NCI-H1417 treated with DMSO at 0.1 percent for 48 hours (cell line): ENCODE measurements around the gene FGD5.

Experiments
- DNase-seq: peaks from one replicate; lab custom pipeline; 2025; lab: John Stamatoyannopoulos, UW

FGD5 gene

DNA sequence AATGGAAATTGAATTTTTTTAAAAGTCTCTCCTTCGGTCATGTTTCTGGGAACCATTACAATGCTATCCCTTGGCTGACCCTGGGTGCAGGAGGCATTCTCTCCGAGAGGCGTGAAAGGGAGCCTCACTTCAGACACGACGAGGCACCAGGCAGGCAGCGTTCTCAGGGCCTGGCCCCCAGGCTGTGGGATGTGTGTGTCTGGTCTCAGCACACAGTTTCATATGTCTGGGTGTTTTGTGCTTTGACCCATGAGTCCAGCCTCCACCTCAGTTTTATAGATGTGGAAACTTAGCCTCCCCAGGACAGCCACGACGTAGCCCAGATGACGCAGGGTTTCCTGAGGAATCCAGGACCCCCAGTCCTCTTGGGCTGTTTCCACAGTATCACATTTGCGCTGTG is 34.0 kb downstream of the FGD5 start:
- no peak for DNase-seq

DNA sequence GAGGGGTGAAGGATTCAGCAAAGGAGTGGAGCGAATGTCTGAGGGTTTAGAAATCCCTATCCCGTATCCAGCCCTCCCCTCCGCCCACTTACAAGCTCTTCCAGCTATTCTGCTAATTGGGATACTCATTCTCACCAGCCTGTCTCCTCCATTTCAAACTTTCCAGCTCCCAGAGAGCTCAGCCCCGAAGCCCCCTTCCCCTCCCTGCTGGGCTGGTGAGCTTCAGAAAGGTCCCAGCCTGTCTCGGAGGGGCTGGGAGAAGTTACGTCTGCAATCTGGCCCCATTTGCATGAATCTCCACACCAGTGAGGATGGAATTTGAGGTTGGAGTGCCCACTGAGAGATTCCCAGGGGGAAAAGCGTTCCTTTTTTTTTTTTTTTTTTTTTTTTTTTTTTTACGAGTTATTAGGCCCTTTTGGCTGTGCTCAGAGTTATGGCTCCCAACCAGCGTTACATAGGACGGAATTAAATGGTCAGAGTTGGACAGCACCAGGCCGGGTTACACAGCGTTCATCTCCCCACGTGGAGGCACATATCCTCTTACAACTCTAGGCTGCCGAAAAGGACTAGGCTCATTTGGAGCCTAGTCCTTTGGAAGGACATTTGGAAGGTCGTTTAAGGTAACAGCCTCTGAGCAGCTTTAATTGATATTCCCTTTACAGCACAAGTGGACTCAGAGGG is 34.6 kb downstream of the FGD5 start:
- no peak for DNase-seq

GRCh38 chr3:14857506-14857905 is 38.7 kb downstream of the FGD5 start:
- DNase-seq = no peak

DNA sequence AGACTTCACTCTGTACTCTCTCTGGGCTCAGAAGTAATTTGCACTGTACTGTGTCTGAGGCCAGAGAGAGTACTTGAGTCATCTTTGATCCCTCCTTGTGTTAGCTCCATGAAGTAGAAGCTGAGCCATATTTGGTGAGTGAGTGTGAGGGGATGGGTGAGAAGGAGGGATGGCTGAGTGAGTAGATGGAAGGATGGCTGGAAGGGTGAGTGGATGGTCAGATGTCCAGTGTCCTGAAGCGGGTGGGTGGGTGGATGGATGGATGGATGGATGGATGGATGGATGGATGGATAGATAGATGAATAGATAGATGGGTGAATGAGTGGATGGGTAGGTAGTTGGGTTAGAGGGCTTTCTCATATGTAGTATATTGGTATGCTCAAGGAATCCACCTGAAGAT is 39.3 kb downstream of the FGD5 start:
- no peak for DNase-seq

DNA sequence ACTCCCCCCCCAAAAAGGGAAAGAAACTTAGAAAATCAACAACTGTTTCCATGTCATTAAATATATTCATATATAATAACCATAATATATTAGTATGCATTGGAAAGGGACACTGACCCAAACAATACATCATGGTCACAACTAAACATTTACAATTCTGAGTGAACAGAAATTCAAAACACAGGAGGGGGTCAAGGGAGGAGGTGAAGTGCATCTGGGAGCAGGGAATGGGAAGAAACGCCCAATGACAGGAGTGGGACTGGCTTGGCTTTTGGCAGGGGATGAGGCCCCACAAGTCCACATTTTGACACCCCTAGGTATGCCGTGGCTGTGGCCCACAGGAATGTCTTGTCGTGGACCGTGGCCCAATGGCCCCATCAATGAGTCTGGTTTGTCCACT is 41.1 kb downstream of the FGD5 start:
- no peak for DNase-seq

DNA sequence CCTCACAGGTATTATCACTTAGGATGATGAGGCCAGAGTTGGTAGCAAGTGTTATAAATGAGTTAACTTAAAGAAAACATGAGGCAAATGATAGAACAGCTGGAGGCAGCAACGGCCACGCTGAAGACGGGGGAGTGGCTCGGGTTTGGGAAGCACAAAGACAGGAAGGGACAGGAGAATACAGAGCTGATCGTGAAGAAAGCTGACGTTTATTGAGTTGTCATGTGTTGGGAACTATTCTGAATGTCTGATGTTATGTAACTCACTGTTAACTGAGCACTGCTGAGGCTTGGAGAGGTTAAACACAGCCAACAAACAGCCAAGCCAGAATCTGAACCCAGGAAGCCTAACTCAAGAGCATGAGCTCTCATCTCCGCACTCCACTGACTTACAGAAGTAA is 42.3 kb downstream of the FGD5 start:
- DNase-seq = no peak

- no peak for DNase-seq
Measured at GRCh38 chr3:14861446-14862302, 42.9 kb downstream of the FGD5 start.

- no peak for DNase-seq
Measured at GRCh38 chr3:14862303-14862660, 43.5 kb downstream of the FGD5 start.

DNA sequence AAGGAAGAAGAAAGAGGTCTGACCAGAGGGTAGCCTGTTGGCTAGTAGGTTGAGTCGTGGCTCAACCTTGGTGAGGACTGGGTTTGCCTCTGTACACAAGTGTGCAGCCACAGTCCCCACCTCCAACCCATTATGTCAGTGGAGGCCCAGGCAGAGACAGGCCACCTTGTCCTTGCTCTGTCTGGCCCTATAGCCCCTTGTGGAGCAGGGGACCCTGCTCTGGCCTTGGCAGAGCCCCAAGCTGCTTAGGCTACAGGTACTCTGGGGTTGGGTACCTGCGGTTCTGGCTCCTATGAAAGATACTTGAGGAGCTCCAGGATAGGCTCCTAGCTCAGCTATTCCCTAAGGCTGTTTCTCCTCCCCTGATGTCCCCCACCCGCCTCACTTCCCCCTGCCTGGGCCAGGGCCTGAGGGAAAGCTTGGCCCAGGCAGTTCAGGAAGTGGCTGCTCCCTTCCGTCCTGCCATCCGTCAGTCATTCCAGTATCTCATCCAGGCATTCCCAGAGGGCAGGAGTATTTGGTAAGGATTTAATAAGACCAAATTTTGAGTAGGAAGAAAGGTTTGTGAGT is 44.0 kb downstream of the FGD5 start:
- no peak for DNase-seq

DNA sequence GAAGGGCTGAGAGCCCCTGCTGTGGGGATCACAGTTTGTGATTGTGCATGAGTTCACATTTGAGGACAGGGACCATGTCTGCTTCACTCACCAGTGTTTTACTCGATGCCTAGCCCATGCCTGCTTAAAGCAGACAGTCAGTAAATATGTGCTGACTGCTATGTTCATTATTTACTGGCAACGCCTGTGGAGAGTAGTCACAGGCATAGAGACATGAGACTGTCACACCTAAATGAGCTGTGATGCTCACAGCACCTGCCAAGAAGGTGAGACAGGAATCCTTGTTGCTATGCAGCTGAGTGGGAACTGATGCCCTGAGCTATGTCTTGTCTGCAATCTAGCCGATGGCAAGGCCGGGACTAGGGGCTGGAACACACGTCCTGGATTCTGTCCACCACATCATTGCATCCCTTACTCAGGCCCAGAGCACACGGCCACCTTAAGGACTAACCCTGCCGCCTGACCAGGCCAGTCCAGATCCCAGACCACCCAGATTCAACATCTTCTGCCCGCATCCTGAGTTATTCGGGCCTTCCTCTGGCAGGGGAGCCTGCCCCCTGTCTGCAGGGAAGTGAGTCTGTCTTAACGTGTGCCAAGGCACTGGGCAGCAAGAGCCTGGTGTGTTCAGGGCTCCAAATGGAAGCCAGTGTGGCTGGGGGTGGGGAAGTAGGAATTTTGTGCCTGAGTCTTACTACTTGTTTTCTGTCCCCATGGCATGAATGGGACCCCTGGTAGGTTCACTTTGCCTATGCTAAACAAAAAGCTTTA is 44.8 kb downstream of the FGD5 start:
- DNase-seq = no peak

DNA sequence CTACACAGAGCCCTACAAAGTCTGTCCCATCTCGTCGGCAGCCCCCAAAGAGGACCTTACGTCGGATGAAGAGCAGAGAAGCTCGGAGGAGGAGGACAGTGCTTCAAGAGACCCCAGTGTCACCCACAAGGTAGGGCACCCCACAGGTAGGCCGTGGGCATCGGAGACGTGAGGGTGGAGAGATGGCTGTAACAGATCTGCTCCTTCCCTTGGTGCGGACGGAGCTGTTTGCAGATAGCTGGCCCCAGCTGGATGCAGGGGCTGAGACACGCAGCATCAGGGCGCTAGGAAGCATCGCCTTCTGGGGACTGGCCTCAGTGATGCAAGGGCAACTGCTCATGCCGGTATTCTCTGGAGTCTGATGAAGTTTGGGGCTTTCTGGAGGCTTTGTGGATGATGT is 45.4 kb downstream of the FGD5 start:
- no peak for DNase-seq

GRCh38 chr3:14866627-14867026 is 47.9 kb downstream of the FGD5 start:
- DNase-seq = no peak

GRCh38 chr3:14867936-14868570 is 49.3 kb downstream of the FGD5 start:
- no peak for DNase-seq

GRCh38 chr3:14869917-14870782 is 51.4 kb downstream of the FGD5 start:
- DNase-seq = no peak

DNA sequence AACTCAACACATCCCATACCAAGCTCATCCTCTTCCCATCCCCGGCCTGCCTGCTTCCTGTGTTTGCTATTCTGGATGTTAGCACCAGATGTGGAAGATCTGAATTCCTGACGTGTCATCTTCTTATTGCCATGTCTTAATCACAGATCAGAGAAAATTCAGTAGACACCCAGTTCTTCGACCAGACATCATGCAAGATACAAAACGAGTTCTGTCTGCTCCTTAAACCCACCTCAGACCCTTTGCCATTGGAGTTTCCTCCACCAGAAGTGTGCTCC is 52.0 kb downstream of the FGD5 start:
- no peak for DNase-seq

- no peak for DNase-seq
Measured at GRCh38 chr3:14871456-14872200, 52.9 kb downstream of the FGD5 start.

DNA sequence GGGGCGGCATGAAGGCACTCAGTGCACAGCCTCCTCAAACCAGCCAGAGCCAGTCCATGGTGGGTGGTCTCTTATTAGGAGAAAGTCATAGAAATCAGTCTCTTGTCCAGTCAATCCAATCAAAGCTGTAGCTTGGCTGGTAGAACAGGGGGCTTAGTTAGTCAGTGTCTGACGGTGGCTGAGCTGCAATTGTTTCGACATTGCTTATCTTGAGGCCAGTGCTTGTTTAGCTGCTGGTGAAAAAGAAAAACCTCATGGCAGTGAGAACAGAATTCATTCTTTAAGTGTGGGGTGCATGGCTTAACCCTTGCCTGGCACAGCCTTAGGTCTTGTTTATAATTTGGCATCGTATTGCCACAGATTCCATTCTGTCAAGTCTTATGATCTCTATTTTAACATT is 53.9 kb downstream of the FGD5 start:
- no peak for DNase-seq

GRCh38 chr3:14874784-14875183 is 56.0 kb downstream of the FGD5 start:
- no peak for DNase-seq

GRCh38 chr3:14875411-14876175 is 56.8 kb downstream of the FGD5 start:
- no peak for DNase-seq

- no peak for DNase-seq
Measured at GRCh38 chr3:14876921-14877333, 58.2 kb downstream of the FGD5 start.
